Measurements from ENCODE around the gene ATRAID. TPM values are rescaled to one million over a fixed set of nuclear protein-coding genes. Genes with fewer than 3 reads are reported as not detected.

Gene ATRAID
- total and polyA plus RNA-seq, 2 donors (not counting 1 experiment from before 2014, with no cell fraction given), result 176 to 235 TPM

GRCh38 chr2:27199241-27199640 lies 12.6 kb upstream of the ATRAID start:
- no peak overlapping the region for H3K9ac ChIP-seq (ENCODE audit: insufficient read depth, low read length)
- H4K20me1 ChIP-seq (ENCODE audit: control insufficient read depth, extremely low read depth, insufficient read depth, low read length), result no peaks in the 10 kb centered on the region
- no peaks in the 10 kb centered on the region for H3K27me3 ChIP-seq (ENCODE audit: control insufficient read depth, insufficient read depth, low read length)
- H3K27ac ChIP-seq (ENCODE audit: insufficient read depth, low read length), result no peak overlapping the region
- H3K4me2 ChIP-seq (ENCODE audit: extremely low read depth, insufficient read depth, low read length), result no peak overlapping the region
- peaks cover 9% of the 10 kb centered on the region for H3K36me3 ChIP-seq (ENCODE audit: control insufficient read depth, insufficient read depth, low read length)
- no peaks in the 10 kb centered on the region for H3K4me1 ChIP-seq (ENCODE audit: control insufficient read depth, extremely low read depth, insufficient read depth, low read length)
- no peaks in the 10 kb centered on the region for H3K9me3 ChIP-seq (ENCODE audit: control insufficient read depth, insufficient read depth, low read depth, low read length)
- no peak for DNase-seq (ENCODE audit: low read depth in 2 of 2)
- TF ChIP-seq, protein P1, sequence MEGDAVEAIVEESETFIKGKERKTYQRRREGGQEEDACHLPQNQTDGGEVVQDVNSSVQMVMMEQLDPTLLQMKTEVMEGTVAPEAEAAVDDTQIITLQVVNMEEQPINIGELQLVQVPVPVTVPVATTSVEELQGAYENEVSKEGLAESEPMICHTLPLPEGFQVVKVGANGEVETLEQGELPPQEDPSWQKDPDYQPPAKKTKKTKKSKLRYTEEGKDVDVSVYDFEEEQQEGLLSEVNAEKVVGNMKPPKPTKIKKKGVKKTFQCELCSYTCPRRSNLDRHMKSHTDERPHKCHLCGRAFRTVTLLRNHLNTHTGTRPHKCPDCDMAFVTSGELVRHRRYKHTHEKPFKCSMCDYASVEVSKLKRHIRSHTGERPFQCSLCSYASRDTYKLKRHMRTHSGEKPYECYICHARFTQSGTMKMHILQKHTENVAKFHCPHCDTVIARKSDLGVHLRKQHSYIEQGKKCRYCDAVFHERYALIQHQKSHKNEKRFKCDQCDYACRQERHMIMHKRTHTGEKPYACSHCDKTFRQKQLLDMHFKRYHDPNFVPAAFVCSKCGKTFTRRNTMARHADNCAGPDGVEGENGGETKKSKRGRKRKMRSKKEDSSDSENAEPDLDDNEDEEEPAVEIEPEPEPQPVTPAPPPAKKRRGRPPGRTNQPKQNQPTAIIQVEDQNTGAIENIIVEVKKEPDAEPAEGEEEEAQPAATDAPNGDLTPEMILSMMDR (conservative IDR thresholded peaks at IDR 0.05 in 1 of 2, IDR thresholded peaks at IDR 0.05 in 1 of 2; ENCODE audit: low read depth in 1 of 2, low read length in 2 of 2), result no peak
- TF ChIP-seq EZH2 (IDR thresholded peaks at IDR 0.05; ENCODE audit: low read length, missing control alignments), result no peak
- no peak overlapping the region for H2AFZ ChIP-seq (ENCODE audit: low read length)
- H3K4me3 ChIP-seq (replicated peaks in 1 of 4; ENCODE audit: control extremely low read depth in 1 of 4, insufficient read depth in 1 of 4, low read depth in 3 of 4, low read length in 4 of 4), result no peak overlapping the region
- no peaks in the 10 kb centered on the region for H3K79me2 ChIP-seq (ENCODE audit: control insufficient read depth, insufficient read depth, low read length)

DNA sequence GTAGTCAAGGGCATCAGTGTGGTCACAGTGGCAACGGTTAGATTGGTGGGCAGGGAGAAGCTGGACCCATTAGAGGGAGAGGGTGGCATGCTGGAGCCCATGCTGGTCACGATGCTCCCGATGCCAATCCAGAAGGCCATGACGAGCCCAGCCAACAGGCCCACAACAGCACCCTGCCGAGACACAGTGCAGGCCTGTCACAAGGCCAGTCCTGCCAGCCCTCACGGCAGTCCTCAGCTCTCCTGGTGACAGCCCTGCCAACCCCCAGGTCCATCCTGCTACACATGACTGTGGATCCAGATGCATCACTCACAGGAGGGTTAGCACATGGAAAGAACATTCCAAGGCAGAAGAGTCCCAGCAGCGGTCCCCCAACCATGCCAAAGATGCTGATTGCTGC lies 10.2 kb upstream of the ATRAID start:
- Histone ChIP-seq H3K27ac (ENCODE audit: insufficient read depth, low read length) (no peak overlapping the region), H2AFZ (ENCODE audit: low read length) (no peak overlapping the region), H3K9me3 (ENCODE audit: control insufficient read depth, insufficient read depth, low read depth, low read length) (no peaks in the 10 kb centered on the region), H3K36me3 (ENCODE audit: control insufficient read depth, insufficient read depth, low read length) (peaks cover 12% of the 10 kb centered on the region), H3K27me3 (ENCODE audit: control insufficient read depth, insufficient read depth, low read length) (no peaks in the 10 kb centered on the region), H3K4me3 (replicated peaks in 1 of 4; ENCODE audit: control extremely low read depth in 1 of 4, insufficient read depth in 1 of 4, low read depth in 3 of 4, low read length in 4 of 4) (no peak overlapping the region), H3K9ac (ENCODE audit: insufficient read depth, low read length) (no peak overlapping the region), H3K4me2 (ENCODE audit: extremely low read depth, insufficient read depth, low read length) (no peak overlapping the region), H4K20me1 (ENCODE audit: control insufficient read depth, extremely low read depth, insufficient read depth, low read length) (no peaks in the 10 kb centered on the region), H3K4me1 (ENCODE audit: control insufficient read depth, extremely low read depth, insufficient read depth, low read length) (no peaks in the 10 kb centered on the region), H3K79me2 (ENCODE audit: control insufficient read depth, insufficient read depth, low read length) (no peaks in the 10 kb centered on the region)
- TF ChIP-seq EZH2 (IDR thresholded peaks at IDR 0.05; ENCODE audit: low read length, missing control alignments), result no peak
- TF ChIP-seq, protein P1 (conservative IDR thresholded peaks at IDR 0.05 in 1 of 2, IDR thresholded peaks at IDR 0.05 in 1 of 2; ENCODE audit: low read depth in 1 of 2, low read length in 2 of 2), result no peak
- no peak for DNase-seq (ENCODE audit: low read depth in 2 of 2)

- DNase-seq (ENCODE audit: low read depth in 2 of 2), result peak in 1 of 2 donors; percentile 64
- TF ChIP-seq, protein P1 (conservative IDR thresholded peaks at IDR 0.05 in 1 of 2, IDR thresholded peaks at IDR 0.05 in 1 of 2; ENCODE audit: low read depth in 1 of 2, low read length in 2 of 2), result no peak
- no peak for TF ChIP-seq EZH2 (IDR thresholded peaks at IDR 0.05; ENCODE audit: low read length, missing control alignments)
- Histone ChIP-seq H3K9ac (ENCODE audit: insufficient read depth, low read length) (no peak overlapping the region), H3K4me3 (replicated peaks in 1 of 4; ENCODE audit: control extremely low read depth in 1 of 4, insufficient read depth in 1 of 4, low read depth in 3 of 4, low read length in 4 of 4) (no peak overlapping the region), H3K79me2 (ENCODE audit: control insufficient read depth, insufficient read depth, low read length) (no peaks in the 10 kb centered on the region), H3K27ac (ENCODE audit: insufficient read depth, low read length) (no peak overlapping the region), H3K36me3 (ENCODE audit: control insufficient read depth, insufficient read depth, low read length) (peaks cover 15% of the 10 kb centered on the region), H4K20me1 (ENCODE audit: control insufficient read depth, extremely low read depth, insufficient read depth, low read length) (no peaks in the 10 kb centered on the region), H3K4me1 (ENCODE audit: control insufficient read depth, extremely low read depth, insufficient read depth, low read length) (no peaks in the 10 kb centered on the region), H2AFZ (ENCODE audit: low read length) (no peak overlapping the region), H3K27me3 (ENCODE audit: control insufficient read depth, insufficient read depth, low read length) (no peaks in the 10 kb centered on the region), H3K4me2 (ENCODE audit: extremely low read depth, insufficient read depth, low read length) (no peak overlapping the region), H3K9me3 (ENCODE audit: control insufficient read depth, insufficient read depth, low read depth, low read length) (no peaks in the 10 kb centered on the region)
Observed at GRCh38 chr2:27202854-27203253, 9.0 kb upstream of the ATRAID start.

Measured in fibroblast of lung (primary cell).